Stimulated activated CD8-positive, alpha-beta memory T cell treated with anti-CD3 and anti-CD28 coated beads, Interleukin-2, amount 100 ng/mL, for 1 hour (primary cell): ENCODE data around the gene GADL1.
A peak's percentile ranks its signal among the peaks of the same experiment; 100 is the strongest.

Experiments used
- DNase-seq, 2 donors: peaks; one replicate each; pipeline ENCODE4 v3.0.0-alpha.2; 2020; ENCODE audit warnings: low read depth in 2 of 2

GADL1 gene

DNA sequence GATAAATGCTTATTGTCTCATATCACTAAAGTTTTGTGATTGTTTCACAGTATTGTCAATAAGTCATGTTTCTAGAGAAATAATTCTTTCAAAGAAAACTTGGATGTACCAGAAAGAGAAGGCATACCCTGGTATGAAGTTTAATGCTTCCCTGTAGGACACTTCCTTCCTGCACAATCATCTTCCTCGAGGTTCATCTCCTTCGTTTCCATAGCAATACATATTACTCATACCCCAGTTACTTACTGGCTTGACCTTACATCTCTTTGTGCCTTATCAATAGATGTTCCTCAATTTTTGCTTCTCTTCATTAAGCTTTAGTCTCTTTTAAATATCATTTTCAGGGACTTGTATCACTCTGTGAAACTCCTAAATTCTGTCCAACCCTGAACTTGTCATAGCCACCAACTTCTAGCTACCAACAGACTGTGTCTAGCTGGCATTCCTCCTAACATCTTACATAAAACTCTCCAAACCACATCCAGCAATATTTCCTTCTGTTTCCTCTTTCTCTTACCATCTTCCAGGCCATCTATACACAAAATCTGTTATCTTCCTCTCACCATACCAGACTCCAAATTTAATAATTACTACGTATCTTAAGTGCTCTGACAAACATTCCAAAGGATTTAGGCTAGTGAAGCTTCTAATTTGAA is 134.3 kb downstream of the GADL1 start:
- no peak for DNase-seq

- no peak for DNase-seq
Measured at GRCh38 chr3:30756218-30756617, 138.2 kb downstream of the GADL1 start.

- DNase-seq = no peak
Measured at GRCh38 chr3:30754426-30754825, 140.0 kb downstream of the GADL1 start.

- DNase-seq = no peak
Measured at GRCh38 chr3:30753766-30754165, 140.7 kb downstream of the GADL1 start.

- no peak for DNase-seq
Measured at GRCh38 chr3:30752970-30753369, 141.5 kb downstream of the GADL1 start.

GRCh38 chr3:30752491-30752890 is 142.0 kb downstream of the GADL1 start:
- no peak for DNase-seq

GRCh38 chr3:30751610-30752299 is 142.7 kb downstream of the GADL1 start:
- DNase-seq = peak; percentile 9 to 34

DNA sequence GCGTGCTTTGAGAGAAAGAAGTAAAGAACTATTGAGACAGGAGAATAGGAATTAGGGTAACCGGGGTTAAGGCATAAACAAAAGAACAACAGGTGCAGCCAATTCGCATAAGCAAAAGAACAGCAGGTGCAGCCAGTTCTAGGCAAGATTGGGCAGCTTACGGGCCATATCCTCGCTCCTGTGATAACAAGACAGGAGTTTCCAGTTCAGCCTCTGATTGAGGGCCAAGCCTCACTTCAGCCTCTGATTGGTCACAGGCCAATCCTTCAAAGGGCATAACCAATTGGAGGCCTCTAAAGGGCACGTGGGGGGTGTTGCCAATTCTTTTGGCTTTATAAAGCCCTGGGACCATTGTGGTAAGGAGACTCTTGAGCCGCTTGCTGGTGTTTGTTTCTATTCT is 143.5 kb downstream of the GADL1 start:
- no peak for DNase-seq

GRCh38 chr3:30749230-30749629 is 145.2 kb downstream of the GADL1 start:
- DNase-seq = no peak

- DNase-seq = no peak
Measured at GRCh38 chr3:30747771-30748281, 146.6 kb downstream of the GADL1 start.

- DNase-seq = no peak
Measured at GRCh38 chr3:30743641-30744317, 150.7 kb downstream of the GADL1 start.

- DNase-seq = no peak
Measured at GRCh38 chr3:30742796-30743619, 151.5 kb downstream of the GADL1 start.

GRCh38 chr3:30741889-30742288 is 152.6 kb downstream of the GADL1 start:
- no peak for DNase-seq

DNA sequence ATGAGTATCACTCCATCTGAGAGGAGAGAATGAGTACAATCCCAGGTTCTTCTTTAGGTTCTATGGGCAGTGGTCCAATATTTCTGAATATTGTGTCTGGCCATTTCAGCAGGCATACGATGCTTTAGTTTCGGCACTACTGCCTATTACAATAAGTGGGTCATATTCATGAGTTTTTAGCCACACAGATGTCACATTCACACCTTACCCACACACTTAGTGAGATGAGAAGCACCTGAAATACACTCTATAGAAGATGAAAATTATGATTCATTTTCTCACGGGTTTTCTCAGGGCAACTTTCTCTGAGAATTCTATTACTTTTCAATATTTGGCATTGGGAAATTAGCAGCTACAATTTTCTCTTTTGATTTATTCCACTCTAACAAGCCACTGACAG is 155.9 kb downstream of the GADL1 start:
- no peak for DNase-seq

DNA sequence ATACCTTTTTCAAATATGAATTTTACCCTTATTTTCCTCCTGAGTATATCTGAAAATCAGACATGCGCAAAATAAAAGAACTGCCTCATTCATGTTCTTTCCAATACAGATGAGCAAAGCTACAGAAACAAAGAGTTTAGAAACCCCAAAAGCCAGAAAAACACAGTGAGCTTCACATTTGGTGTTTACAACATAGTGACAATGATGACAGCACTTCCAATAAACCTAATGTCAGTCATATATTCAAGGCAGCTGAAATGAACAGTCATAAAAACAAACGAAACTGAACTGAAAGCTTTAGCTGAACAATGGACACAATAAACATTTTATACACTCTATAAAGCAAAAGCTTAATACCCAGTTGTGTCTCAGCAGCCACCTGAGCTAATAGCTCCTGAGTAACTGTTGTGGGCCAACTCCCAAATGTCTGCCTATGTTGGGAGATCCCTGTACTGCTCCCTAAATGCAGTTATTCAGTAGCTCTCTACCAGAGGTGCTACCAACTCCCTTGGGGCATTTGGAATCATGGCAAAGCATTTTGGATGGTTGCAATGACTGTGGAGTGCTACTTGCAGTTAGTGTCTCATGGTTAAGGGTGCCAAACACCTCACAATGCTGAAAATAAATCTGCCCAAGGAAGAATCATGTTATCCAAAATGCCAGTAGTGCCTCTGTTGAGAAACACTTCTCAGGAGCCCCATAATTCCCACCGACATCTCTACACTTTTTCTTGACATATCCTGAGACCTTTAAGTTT is 156.5 kb downstream of the GADL1 start:
- no peak for DNase-seq

DNA sequence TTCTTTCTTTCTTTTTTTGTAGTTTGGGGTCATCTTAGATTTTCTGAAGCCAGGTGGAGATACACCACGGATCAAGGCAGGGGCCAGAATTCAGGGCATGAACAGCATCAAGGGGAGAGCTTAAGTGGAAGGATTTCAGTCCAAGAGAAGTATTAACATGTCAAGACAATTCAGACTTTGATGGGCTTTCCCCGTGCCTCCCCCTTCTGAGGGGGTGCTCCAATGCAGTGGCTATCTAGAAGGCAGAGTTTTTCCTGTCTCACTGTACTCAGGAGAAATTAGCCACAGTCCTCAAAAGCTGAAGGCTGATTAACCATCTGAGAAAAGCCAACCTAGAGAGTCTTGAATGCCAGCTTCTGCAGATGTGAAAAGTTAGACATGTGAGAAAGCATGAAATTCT is 160.8 kb downstream of the GADL1 start:
- DNase-seq = no peak

DNA sequence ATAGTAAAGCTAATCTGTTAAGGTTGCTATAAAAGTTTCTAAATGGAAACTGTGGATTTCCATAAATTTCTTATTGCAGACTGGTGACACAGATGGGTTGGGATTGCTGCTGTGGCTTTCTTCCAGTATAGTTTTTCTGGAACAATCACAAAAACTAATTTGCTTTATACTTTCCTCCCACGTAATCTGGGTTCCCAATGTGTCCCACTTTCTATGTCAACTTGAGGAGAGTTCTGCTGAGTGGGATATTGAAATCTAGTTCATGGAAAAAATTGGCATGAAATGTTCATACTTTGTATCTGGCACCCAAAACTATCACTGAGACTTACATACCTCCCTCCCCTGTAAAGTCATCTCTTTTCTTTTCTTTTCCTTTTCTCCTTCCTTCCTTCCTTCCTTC is 161.3 kb downstream of the GADL1 start:
- no peak for DNase-seq

DNA sequence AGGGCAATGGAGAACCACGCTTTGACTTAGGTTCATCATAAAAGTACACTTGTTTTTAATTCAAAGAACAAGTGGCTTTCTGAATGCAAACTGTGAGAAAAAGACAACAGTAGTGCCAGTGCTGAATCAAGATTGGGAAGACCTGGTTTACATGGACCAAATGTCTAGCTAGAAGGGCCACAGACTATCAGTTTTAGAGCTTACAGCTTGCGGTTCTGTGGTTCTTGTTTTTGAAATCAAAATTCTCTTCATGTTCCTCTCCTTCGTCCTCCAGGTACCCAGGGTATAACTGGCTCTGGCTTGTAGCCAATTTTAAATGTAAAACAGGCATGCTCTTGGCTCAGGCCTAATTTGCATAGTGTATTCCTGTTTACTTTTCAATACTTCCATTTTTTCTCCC is 163.5 kb downstream of the GADL1 start:
- no peak for DNase-seq

DNA sequence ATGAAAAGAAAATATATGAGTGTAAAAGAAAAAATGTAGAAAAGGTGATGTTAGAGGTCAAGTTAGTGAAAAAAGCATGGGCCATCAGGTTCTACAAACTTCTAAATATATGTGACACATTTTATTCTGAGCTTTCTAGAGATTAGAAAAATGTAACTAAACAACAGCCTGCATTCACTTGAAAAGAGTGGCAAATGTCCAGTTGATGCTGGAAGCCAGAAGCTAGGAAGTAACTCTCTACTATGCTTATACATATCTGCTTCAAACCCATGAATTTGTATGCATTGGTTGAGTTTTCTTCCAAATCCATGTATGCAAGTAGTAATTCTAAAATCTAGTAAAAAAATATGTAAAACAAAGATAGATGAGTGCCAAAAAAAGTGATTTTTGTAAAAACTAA is 164.5 kb downstream of the GADL1 start:
- no peak for DNase-seq

DNA sequence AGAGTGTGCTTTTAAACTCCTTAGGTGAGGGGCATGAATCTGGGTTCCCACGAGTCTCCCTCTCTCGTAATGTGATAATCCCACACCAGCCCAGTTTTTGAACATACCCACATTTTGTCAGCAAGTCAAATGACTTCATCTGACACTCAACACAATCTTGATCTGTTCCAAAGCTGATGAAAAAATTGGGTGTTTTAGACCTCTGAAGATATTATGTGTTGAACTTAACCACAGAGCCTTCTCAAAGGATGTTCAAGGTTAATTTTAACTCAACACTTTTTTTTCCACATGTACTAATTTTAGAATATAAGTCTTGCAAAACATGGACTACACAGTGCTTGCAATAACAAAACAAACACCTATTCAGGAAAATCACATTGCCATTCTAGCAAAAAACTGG is 164.9 kb downstream of the GADL1 start:
- no peak for DNase-seq

GRCh38 chr3:30728143-30728542 is 166.3 kb downstream of the GADL1 start:
- DNase-seq = no peak
